ENCODE measurements around the gene TBC1D8.

The TBC1D8 gene

DNA sequence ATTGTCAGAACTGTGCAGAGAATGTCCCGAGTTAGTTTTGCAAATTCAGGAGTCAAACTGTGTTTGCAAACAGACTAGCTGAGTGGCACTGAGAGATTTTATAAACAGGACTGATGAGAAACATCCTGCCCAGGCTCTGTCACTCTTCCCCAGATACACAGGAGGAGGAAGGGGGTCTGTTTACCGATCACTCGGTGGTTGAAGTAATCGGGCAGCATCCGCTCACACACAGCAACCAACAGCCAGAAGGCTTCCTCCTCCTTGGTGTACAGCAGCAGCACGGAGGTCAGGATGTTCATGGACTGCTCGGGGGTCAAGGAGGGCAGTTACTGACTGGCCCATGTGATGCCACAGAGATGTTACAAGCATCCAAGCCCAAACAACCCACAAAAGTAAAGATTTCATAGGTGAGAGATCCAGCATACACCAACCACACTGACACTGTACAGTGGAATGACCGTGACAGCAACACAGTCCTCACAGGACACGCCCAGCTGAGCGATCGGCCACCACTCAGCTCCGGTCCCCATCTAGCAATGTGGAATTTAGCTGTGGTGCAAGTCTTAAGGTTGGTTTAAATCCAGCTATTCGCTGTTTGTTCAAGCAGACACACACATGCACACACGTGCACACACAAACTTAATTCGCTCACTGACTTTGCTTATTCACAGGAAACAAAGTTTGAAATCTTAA, 119.0 kb downstream of the TBC1D8 start:
- H3K4me3 ChIP-seq (ENCODE audit: low read depth, low read length), result no peak overlapping the region
- DNase-seq (ENCODE audit: low read depth), result no peak
- TF ChIP-seq POLR2A (IDR thresholded peaks at IDR 0.05; ENCODE audit: extremely low read depth, insufficient read length), result no peak
- no peak for TF ChIP-seq MAX (IDR thresholded peaks at IDR 0.05; ENCODE audit: low read depth, low read length)
- TF ChIP-seq MYC (IDR thresholded peaks at IDR 0.05; ENCODE audit: low read depth, low read length), result no peak
- TF ChIP-seq, protein P1, sequence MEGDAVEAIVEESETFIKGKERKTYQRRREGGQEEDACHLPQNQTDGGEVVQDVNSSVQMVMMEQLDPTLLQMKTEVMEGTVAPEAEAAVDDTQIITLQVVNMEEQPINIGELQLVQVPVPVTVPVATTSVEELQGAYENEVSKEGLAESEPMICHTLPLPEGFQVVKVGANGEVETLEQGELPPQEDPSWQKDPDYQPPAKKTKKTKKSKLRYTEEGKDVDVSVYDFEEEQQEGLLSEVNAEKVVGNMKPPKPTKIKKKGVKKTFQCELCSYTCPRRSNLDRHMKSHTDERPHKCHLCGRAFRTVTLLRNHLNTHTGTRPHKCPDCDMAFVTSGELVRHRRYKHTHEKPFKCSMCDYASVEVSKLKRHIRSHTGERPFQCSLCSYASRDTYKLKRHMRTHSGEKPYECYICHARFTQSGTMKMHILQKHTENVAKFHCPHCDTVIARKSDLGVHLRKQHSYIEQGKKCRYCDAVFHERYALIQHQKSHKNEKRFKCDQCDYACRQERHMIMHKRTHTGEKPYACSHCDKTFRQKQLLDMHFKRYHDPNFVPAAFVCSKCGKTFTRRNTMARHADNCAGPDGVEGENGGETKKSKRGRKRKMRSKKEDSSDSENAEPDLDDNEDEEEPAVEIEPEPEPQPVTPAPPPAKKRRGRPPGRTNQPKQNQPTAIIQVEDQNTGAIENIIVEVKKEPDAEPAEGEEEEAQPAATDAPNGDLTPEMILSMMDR (IDR thresholded peaks at IDR 0.05; ENCODE audit: low read depth, low read length), result no peak

DNA sequence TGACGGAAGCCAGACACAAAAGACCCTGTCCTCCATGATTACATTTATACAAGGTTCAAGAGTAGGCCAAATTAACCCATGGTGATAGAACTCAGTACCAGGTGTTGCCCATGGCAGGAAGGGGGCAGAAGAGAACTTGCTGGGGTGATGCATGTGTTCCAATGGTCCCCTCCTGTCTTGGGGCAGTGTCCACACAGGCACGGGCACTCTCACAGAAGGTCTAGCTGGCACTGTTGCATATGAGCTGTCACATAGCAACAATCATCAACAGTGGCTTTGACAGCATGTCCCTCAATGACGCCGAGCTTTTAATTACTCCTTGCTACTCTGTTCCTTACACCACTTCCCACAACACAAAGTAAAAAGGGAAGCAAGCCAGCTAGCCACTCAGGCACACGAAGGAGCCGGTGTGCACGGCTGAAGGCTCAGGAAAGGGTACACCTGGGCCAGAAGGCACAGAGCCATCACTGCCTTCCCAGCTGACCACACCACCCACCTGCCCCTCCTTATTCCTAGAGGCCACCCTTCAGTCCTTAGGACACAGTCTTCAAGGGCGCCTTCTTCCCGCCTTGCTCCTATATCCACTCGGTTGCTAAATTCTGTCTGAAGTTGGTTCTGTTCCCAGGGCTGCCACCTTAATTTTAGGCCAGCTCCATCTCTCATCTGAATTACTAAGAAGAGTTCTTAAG, 120.2 kb downstream of the TBC1D8 start:
- DNase-seq (ENCODE audit: low read depth), result no peak
- TF ChIP-seq POLR2A (IDR thresholded peaks at IDR 0.05; ENCODE audit: extremely low read depth, insufficient read length) (no peak), MYC (IDR thresholded peaks at IDR 0.05; ENCODE audit: low read depth, low read length) (no peak), MAX (IDR thresholded peaks at IDR 0.05; ENCODE audit: low read depth, low read length) (no peak)
- TF ChIP-seq, protein P1 (IDR thresholded peaks at IDR 0.05; ENCODE audit: low read depth, low read length), result no peak
- no peak overlapping the region for H3K4me3 ChIP-seq (ENCODE audit: low read depth, low read length)

- TF ChIP-seq, protein P1 (IDR thresholded peaks at IDR 0.05; ENCODE audit: low read depth, low read length), result no peak
- no peak for TF ChIP-seq MAX (IDR thresholded peaks at IDR 0.05; ENCODE audit: low read depth, low read length)
- TF ChIP-seq MYC (IDR thresholded peaks at IDR 0.05; ENCODE audit: low read depth, low read length), result no peak
- no peak for TF ChIP-seq POLR2A (IDR thresholded peaks at IDR 0.05; ENCODE audit: extremely low read depth, insufficient read length)
- no peak for DNase-seq (ENCODE audit: low read depth)
- H3K4me3 ChIP-seq (ENCODE audit: low read depth, low read length), result no peak overlapping the region
Observed at GRCh38 chr2:101027852-101028251, 123.3 kb downstream of the TBC1D8 start.

GRCh38 chr2:101026923-101027469, 124.2 kb downstream of the TBC1D8 start:
- H3K4me3 ChIP-seq (ENCODE audit: low read depth, low read length), result no peak overlapping the region
- TF ChIP-seq MAX (IDR thresholded peaks at IDR 0.05; ENCODE audit: low read depth, low read length) (no peak), POLR2A (IDR thresholded peaks at IDR 0.05; ENCODE audit: extremely low read depth, insufficient read length) (no peak), MYC (IDR thresholded peaks at IDR 0.05; ENCODE audit: low read depth, low read length) (no peak)
- TF ChIP-seq, protein P1 (IDR thresholded peaks at IDR 0.05; ENCODE audit: low read depth, low read length), result no peak
- no peak for DNase-seq (ENCODE audit: low read depth)

DNA sequence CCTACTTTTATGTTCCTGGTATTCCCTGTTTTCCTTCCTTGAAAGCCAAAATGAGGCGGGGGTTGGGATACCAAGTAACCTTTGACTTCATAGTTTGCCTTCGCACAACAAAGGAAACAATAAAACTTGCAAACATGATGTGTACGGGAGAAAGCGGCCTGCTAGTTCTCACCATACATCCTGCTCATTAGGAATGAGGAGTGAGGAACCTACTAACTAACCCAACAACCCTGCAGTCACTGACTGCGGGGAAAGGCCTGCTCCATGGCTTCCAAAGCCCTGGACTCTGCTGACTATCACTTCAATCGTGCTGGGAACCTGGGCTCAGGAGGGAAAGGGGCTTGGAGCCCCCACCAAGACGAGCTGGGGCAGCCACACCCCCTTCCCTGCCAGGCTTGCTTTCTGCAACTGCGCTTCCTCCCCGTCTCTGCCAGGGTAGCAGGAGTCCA, 124.9 kb downstream of the TBC1D8 start:
- no peak for TF ChIP-seq MYC (IDR thresholded peaks at IDR 0.05; ENCODE audit: low read depth, low read length)
- no peak for TF ChIP-seq MAX (IDR thresholded peaks at IDR 0.05; ENCODE audit: low read depth, low read length)
- TF ChIP-seq POLR2A (IDR thresholded peaks at IDR 0.05; ENCODE audit: extremely low read depth, insufficient read length), result no peak
- TF ChIP-seq, protein P1 (IDR thresholded peaks at IDR 0.05; ENCODE audit: low read depth, low read length), result no peak
- H3K4me3 ChIP-seq (ENCODE audit: low read depth, low read length), result no peak overlapping the region
- no peak for DNase-seq (ENCODE audit: low read depth)

Data from NB4 (cell line).